ENCODE data around the gene XYLB.

- no peak for TF ChIP-seq CTCF (IDR thresholded peaks at IDR 0.05)
- no peak for TF ChIP-seq POLR2AphosphoS5 (IDR thresholded peaks at IDR 0.05; ENCODE audit: low read depth, low read length)
- TF ChIP-seq, protein P1, sequence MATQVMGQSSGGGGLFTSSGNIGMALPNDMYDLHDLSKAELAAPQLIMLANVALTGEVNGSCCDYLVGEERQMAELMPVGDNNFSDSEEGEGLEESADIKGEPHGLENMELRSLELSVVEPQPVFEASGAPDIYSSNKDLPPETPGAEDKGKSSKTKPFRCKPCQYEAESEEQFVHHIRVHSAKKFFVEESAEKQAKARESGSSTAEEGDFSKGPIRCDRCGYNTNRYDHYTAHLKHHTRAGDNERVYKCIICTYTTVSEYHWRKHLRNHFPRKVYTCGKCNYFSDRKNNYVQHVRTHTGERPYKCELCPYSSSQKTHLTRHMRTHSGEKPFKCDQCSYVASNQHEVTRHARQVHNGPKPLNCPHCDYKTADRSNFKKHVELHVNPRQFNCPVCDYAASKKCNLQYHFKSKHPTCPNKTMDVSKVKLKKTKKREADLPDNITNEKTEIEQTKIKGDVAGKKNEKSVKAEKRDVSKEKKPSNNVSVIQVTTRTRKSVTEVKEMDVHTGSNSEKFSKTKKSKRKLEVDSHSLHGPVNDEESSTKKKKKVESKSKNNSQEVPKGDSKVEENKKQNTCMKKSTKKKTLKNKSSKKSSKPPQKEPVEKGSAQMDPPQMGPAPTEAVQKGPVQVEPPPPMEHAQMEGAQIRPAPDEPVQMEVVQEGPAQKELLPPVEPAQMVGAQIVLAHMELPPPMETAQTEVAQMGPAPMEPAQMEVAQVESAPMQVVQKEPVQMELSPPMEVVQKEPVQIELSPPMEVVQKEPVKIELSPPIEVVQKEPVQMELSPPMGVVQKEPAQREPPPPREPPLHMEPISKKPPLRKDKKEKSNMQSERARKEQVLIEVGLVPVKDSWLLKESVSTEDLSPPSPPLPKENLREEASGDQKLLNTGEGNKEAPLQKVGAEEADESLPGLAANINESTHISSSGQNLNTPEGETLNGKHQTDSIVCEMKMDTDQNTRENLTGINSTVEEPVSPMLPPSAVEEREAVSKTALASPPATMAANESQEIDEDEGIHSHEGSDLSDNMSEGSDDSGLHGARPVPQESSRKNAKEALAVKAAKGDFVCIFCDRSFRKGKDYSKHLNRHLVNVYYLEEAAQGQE (IDR thresholded peaks at IDR 0.05; ENCODE audit: insufficient read depth in 1 of 2, low read depth in 2 of 2, low read length in 1 of 2): no peak
Observed at GRCh38 chr3:38370861-38371260, 24.3 kb downstream of the XYLB start.

Measured in Panc1 (cell line).